ENCODE data around the gene OR56B4. TPM values are rescaled to one million over a fixed set of nuclear protein-coding genes. Genes with fewer than 3 reads are reported as not detected.

OR56B4 gene
- total and polyA plus RNA-seq, 9 donors = 0.15 TPM; not detected in 8

GRCh38 chr11:6095798-6096197 is 11.7 kb upstream of the OR56B4 start:
- Histone ChIP-seq H3K27me3 (ENCODE audit: control insufficient read depth, insufficient read depth, low read length) (no peaks in the 10 kb centered on the region), H3K4me3 (ENCODE audit: low read length) (no peak overlapping the region), H3K4me1 (ENCODE audit: control insufficient read depth, insufficient read depth, low read length) (no peaks in the 10 kb centered on the region), H3K27ac (ENCODE audit: low read length) (no peak overlapping the region), H3K9me3 (replicated peaks; ENCODE audit: control insufficient read depth, low read depth, low read length) (no peaks in the 10 kb centered on the region), H3K36me3 (ENCODE audit: control insufficient read depth, insufficient read depth, low read length) (no peaks in the 10 kb centered on the region)
- no peak for DNase-seq
- WGBS (ENCODE audit: insufficient coverage) = 72% methylated on average over 2 of the region's 2 CpGs

DNA sequence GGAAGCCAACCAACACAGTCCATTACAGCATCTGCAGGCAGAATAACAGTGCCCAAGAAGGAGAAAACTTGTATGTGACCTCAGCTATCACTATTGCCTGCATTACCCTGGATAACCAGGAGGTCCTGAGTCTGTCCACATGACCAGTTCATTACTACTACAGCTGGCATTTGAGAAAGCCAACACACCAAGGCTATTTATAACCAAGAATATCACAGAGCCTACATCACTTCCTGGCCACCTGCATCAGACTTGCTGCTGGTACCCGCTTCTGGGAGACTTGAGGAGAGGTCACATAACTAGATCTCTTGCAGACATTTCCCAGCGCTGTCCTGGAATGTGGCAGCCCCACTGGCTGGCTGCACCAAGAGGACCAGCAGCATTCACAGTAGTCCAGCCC is 11.1 kb upstream of the OR56B4 start:
- H3K4me1 ChIP-seq (ENCODE audit: control insufficient read depth, insufficient read depth, low read length) = no peaks in the 10 kb centered on the region
- 46% methylated on average over 2 of the region's 2 CpGs for WGBS (ENCODE audit: insufficient coverage)
- H3K4me3 ChIP-seq (ENCODE audit: low read length) = no peak overlapping the region
- H3K27me3 ChIP-seq (ENCODE audit: control insufficient read depth, insufficient read depth, low read length) = no peaks in the 10 kb centered on the region
- no peaks in the 10 kb centered on the region for H3K9me3 ChIP-seq (replicated peaks; ENCODE audit: control insufficient read depth, low read depth, low read length)
- H3K27ac ChIP-seq (ENCODE audit: low read length) = no peak overlapping the region
- H3K36me3 ChIP-seq (ENCODE audit: control insufficient read depth, insufficient read depth, low read length) = no peaks in the 10 kb centered on the region
- peak; percentile 20 for DNase-seq

DNA sequence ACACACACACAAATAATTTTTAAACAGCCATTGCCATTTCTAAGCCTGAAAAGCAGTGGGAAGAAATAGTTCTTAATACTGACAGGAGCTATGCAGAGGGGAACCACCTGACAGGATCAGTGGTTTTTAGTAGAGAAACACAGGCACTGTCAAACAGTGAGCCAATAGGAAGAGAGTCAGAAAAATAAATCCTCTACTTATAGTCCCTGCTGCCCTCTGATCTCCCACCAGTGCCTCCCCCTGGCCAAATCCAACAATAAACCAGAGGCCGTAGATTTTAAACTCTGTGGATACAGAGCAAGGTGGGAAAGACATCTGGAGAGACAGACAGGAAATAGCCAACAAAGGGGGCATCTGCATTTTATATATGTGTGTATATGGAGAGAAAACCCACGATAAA is 7.9 kb upstream of the OR56B4 start:
- H3K9me3 ChIP-seq (replicated peaks; ENCODE audit: control insufficient read depth, low read depth, low read length) = no peaks in the 10 kb centered on the region
- H3K27me3 ChIP-seq (ENCODE audit: control insufficient read depth, insufficient read depth, low read length) = no peaks in the 10 kb centered on the region
- WGBS (ENCODE audit: insufficient coverage) = no CpG with 5 or more reads among the region's 2 CpGs
- no peaks in the 10 kb centered on the region for H3K36me3 ChIP-seq (ENCODE audit: control insufficient read depth, insufficient read depth, low read length)
- no peak overlapping the region for H3K27ac ChIP-seq (ENCODE audit: low read length)
- no peaks in the 10 kb centered on the region for H3K4me1 ChIP-seq (ENCODE audit: control insufficient read depth, insufficient read depth, low read length)
- no peak for DNase-seq
- H3K4me3 ChIP-seq (ENCODE audit: low read length) = no peak overlapping the region

GRCh38 chr11:6110011-6110410 is 2.5 kb downstream of the OR56B4 start:
- no peaks in the 10 kb centered on the region for H3K4me1 ChIP-seq (ENCODE audit: control insufficient read depth, insufficient read depth, low read length)
- DNase-seq = no peak
- no CpG with 5 or more reads among the region's 1 CpG for WGBS (ENCODE audit: insufficient coverage)
- no peaks in the 10 kb centered on the region for H3K27me3 ChIP-seq (ENCODE audit: control insufficient read depth, insufficient read depth, low read length)
- H3K36me3 ChIP-seq (ENCODE audit: control insufficient read depth, insufficient read depth, low read length) = no peaks in the 10 kb centered on the region
- H3K9me3 ChIP-seq (replicated peaks; ENCODE audit: control insufficient read depth, low read depth, low read length) = no peaks in the 10 kb centered on the region
- no peak overlapping the region for H3K4me3 ChIP-seq (ENCODE audit: low read length)
- no peak overlapping the region for H3K27ac ChIP-seq (ENCODE audit: low read length)

DNA sequence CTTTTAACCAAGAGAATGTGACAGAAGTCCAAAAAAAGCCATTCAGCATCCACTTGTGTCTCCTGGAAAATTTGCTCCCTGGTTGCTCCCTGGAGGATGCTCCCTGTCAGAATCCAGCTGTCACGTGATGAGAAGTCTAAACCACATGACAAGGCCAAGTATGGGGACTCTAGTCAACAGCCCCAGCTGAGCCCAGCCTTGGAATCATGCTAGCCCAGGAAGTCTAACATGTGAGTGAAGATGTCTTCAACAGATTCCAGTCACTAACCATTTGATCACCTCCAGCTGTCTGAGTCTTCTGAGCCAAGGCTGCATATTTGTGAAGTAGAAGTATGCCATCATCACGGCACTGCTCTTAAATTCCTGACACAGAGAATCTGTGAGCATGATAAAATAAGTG is 4.2 kb downstream of the OR56B4 start:
- DNase-seq = no peak
- Histone ChIP-seq H3K4me1 (ENCODE audit: control insufficient read depth, insufficient read depth, low read length) (no peaks in the 10 kb centered on the region), H3K36me3 (ENCODE audit: control insufficient read depth, insufficient read depth, low read length) (no peaks in the 10 kb centered on the region), H3K27ac (ENCODE audit: low read length) (no peak overlapping the region), H3K9me3 (replicated peaks; ENCODE audit: control insufficient read depth, low read depth, low read length) (no peaks in the 10 kb centered on the region), H3K4me3 (ENCODE audit: low read length) (no peak overlapping the region), H3K27me3 (ENCODE audit: control insufficient read depth, insufficient read depth, low read length) (no peaks in the 10 kb centered on the region)
- WGBS (ENCODE audit: insufficient coverage) = no CpG with 5 or more reads among the region's 2 CpGs

DNA sequence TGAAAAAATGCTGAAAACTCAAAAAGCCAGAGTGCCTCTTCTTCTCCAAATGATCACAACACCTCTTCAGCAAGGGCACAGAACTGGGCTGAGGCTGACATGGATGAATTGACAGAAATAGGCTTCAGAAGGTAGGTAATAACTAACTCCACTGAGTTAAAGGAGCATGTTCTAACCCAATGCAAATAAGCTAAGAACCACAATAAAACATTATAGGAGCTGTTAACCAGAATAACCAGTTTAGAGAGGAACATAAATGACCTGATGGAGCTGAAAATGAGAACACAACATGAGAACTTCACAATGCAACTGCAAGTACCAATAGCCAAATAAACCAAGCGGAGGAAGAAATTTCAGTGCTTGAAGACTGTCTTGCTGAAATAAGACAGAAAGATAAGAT is 9.2 kb downstream of the OR56B4 start:
- H3K4me3 ChIP-seq (ENCODE audit: low read length) = no peak overlapping the region
- H3K9me3 ChIP-seq (replicated peaks; ENCODE audit: control insufficient read depth, low read depth, low read length) = no peaks in the 10 kb centered on the region
- H3K36me3 ChIP-seq (ENCODE audit: control insufficient read depth, insufficient read depth, low read length) = no peaks in the 10 kb centered on the region
- no peak overlapping the region for H3K27ac ChIP-seq (ENCODE audit: low read length)
- DNase-seq = no peak
- no CpG with 5 or more reads among the region's 1 CpG for WGBS (ENCODE audit: insufficient coverage)
- H3K4me1 ChIP-seq (ENCODE audit: control insufficient read depth, insufficient read depth, low read length) = no peaks in the 10 kb centered on the region
- H3K27me3 ChIP-seq (ENCODE audit: control insufficient read depth, insufficient read depth, low read length) = no peaks in the 10 kb centered on the region

DNA sequence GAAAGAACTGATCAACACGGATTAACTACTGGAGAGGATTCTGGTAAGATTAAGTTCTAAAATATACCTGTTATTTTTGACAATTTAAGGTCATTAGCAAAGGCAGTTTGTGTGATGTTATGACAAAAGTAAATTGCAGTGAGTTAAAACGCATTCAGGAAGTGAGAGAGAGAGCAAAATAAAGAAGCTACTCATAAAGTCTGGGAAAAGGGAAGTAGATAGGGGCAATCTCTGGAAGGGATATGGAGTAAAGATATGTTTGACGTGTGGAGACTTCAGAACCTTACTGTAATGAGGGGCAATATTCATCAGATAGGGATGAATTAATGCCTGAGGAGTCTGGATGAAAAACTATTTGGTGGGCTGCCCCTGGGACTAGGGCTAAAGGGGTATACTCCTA is 16.8 kb downstream of the OR56B4 start:
- 66% methylated on average over 2 of the region's 3 CpGs for WGBS (ENCODE audit: insufficient coverage)
- H3K36me3 ChIP-seq (ENCODE audit: control insufficient read depth, insufficient read depth, low read length) = no peaks in the 10 kb centered on the region
- H3K27me3 ChIP-seq (ENCODE audit: control insufficient read depth, insufficient read depth, low read length) = no peaks in the 10 kb centered on the region
- no peaks in the 10 kb centered on the region for H3K4me1 ChIP-seq (ENCODE audit: control insufficient read depth, insufficient read depth, low read length)
- DNase-seq = peak; percentile 1
- no peak overlapping the region for H3K4me3 ChIP-seq (ENCODE audit: low read length)
- no peak overlapping the region for H3K27ac ChIP-seq (ENCODE audit: low read length)
- no peaks in the 10 kb centered on the region for H3K9me3 ChIP-seq (replicated peaks; ENCODE audit: control insufficient read depth, low read depth, low read length)

- no peak for DNase-seq
- no peak overlapping the region for H3K4me3 ChIP-seq (ENCODE audit: low read length)
- no peaks in the 10 kb centered on the region for H3K27me3 ChIP-seq (ENCODE audit: control insufficient read depth, insufficient read depth, low read length)
- no peaks in the 10 kb centered on the region for H3K4me1 ChIP-seq (ENCODE audit: control insufficient read depth, insufficient read depth, low read length)
- no peaks in the 10 kb centered on the region for H3K36me3 ChIP-seq (ENCODE audit: control insufficient read depth, insufficient read depth, low read length)
- WGBS (ENCODE audit: insufficient coverage) = 80% methylated on average over 1 of the region's 4 CpGs
- H3K27ac ChIP-seq (ENCODE audit: low read length) = no peak overlapping the region
- no peaks in the 10 kb centered on the region for H3K9me3 ChIP-seq (replicated peaks; ENCODE audit: control insufficient read depth, low read depth, low read length)
Measured at GRCh38 chr11:6127881-6128280, 20.4 kb downstream of the OR56B4 start.

DNA sequence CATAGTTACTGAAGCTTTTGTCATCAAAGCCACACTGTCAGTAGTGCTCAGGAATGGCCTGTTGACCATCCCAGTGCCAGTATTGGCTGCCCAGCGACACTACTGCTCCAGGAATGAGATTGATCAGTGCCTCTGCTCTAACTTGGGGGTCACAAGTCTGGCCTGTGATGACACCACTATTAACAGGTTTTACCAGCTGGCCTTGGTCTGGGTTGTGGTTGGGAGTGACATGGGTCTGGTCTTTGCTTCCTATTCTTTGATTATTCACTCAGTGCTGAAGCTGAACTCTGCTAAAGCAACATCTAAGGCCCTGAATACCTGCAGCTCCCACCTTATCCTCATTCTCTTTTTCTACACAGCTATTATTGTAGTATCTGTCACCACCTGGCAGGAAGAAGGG is 21.5 kb downstream of the OR56B4 start:
- Histone ChIP-seq H3K27me3 (ENCODE audit: control insufficient read depth, insufficient read depth, low read length) (no peaks in the 10 kb centered on the region), H3K27ac (ENCODE audit: low read length) (no peak overlapping the region), H3K9me3 (replicated peaks; ENCODE audit: control insufficient read depth, low read depth, low read length) (no peaks in the 10 kb centered on the region), H3K4me3 (ENCODE audit: low read length) (no peak overlapping the region), H3K36me3 (ENCODE audit: control insufficient read depth, insufficient read depth, low read length) (no peaks in the 10 kb centered on the region), H3K4me1 (ENCODE audit: control insufficient read depth, insufficient read depth, low read length) (no peaks in the 10 kb centered on the region)
- DNase-seq = no peak
- no CpG with 5 or more reads among the region's 1 CpG for WGBS (ENCODE audit: insufficient coverage)

DNA sequence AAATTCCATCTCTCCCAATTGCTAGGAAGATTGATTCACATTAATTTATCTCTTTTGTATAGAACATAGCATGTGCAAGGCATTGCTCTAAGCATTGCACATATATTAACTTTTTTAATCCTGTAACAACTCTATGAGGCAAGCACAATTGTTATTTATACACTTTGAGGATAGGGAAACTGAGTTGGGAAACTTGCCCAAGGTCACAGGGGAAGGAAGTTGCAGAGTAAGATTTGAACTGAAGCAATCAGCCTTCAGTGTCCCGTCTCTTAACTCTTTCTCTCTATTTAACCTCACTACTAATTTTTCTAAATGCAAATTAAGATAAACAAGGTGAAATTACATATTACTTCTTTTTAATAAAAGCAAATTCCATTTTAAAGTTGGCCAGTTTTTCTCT is 22.2 kb downstream of the OR56B4 start:
- H3K36me3 ChIP-seq (ENCODE audit: control insufficient read depth, insufficient read depth, low read length) = no peaks in the 10 kb centered on the region
- WGBS (ENCODE audit: insufficient coverage) = no CpG with 5 or more reads among the region's 1 CpG
- no peak overlapping the region for H3K4me3 ChIP-seq (ENCODE audit: low read length)
- DNase-seq = peak; percentile 2
- no peak overlapping the region for H3K27ac ChIP-seq (ENCODE audit: low read length)
- no peaks in the 10 kb centered on the region for H3K27me3 ChIP-seq (ENCODE audit: control insufficient read depth, insufficient read depth, low read length)
- no peaks in the 10 kb centered on the region for H3K9me3 ChIP-seq (replicated peaks; ENCODE audit: control insufficient read depth, low read depth, low read length)
- H3K4me1 ChIP-seq (ENCODE audit: control insufficient read depth, insufficient read depth, low read length) = no peaks in the 10 kb centered on the region

GRCh38 chr11:6132431-6132830 is 24.9 kb downstream of the OR56B4 start:
- H3K27me3 ChIP-seq (ENCODE audit: control insufficient read depth, insufficient read depth, low read length) = no peaks in the 10 kb centered on the region
- H3K4me3 ChIP-seq (ENCODE audit: low read length) = no peak overlapping the region
- no peak overlapping the region for H3K27ac ChIP-seq (ENCODE audit: low read length)
- no peaks in the 10 kb centered on the region for H3K9me3 ChIP-seq (replicated peaks; ENCODE audit: control insufficient read depth, low read depth, low read length)
- WGBS (ENCODE audit: insufficient coverage) = no CpG with 5 or more reads among the region's 1 CpG
- no peaks in the 10 kb centered on the region for H3K4me1 ChIP-seq (ENCODE audit: control insufficient read depth, insufficient read depth, low read length)
- DNase-seq = no peak
- H3K36me3 ChIP-seq (ENCODE audit: control insufficient read depth, insufficient read depth, low read length) = no peaks in the 10 kb centered on the region

All from muscle of leg (tissue), 11 donors.